Thoracic aorta (tissue), 2 donors: ENCODE results near the gene CACNA1B. TPM values are rescaled to one million over a fixed set of nuclear protein-coding genes. Genes with fewer than 3 reads are reported as not detected.

Experiments
- ATAC-seq: fragments of 150-250 bp; one replicate; pipeline ENCODE4 v1.8.0; 2017; ENCODE audit warnings: low read depth; ENCODE audit not compliant: insufficient number of reproducible peaks, low FRiP score
- DNase-seq: peaks from one replicate; pipeline ENCODE4 v3.0.0-alpha.2; 2020; ENCODE audit warnings: low spot score
- H3K27ac ChIP-seq, 2 donors: fragments of 200-600 bp; sonication (generic); 1 replicate in 1 of 2; 2 replicates in 1 of 2; pipeline ENCODE4 v1.5.1; 2016; ENCODE audit warnings: mild to moderate bottlenecking in 2 of 2, moderate library complexity in 2 of 2
- H3K27me3 ChIP-seq: fragments of 200-600 bp; sonication (generic); replicated peaks from 2 replicates; pipeline ENCODE4 v1.6.0; 2016; ENCODE audit warnings: mild to moderate bottlenecking; ENCODE audit not compliant: insufficient read depth
- H3K36me3 ChIP-seq: fragments of 200-600 bp; sonication (generic); one replicate; pipeline ENCODE4 v1.5.1; 2016
- H3K4me1 ChIP-seq, 2 donors: fragments of 200-600 bp; sonication (generic); 1 replicate in 1 of 2; 2 replicates in 1 of 2; pipeline versions ENCODE4 v1.5.1 to v1.6.0; 2016; ENCODE audit warnings: low read depth in 2 of 2, mild to moderate bottlenecking in 1 of 2; ENCODE audit not compliant: control insufficient read depth in 1 of 2
- H3K4me3 ChIP-seq: fragments of 200-600 bp; sonication (generic); 2 replicates; pipeline ENCODE4 v1.5.1; 2016; ENCODE audit warnings: mild to moderate bottlenecking
- H3K9me3 ChIP-seq: fragments of 200-600 bp; sonication (generic); 2 replicates; pipeline ENCODE4 v1.5.1; 2016
- total RNA-seq, 2 donors: library from RNA; depleted of rRNA; stranded (reverse); fragments of >200 nt; gene quantifications; one replicate each; pipeline versions ENCODE4 v1.1.0 to v1.2.3, GENCODE V29; 2016
- TF ChIP-seq, protein P1 (sequence below): fragments of 200-600 bp; sonication (generic); IDR thresholded peaks from one replicate; pipeline ENCODE4 v1.5.1; 2019; ENCODE audit warnings: antibody characterized with exemption

The CACNA1B gene
- total RNA-seq, 2 donors from 2014 or later: 0.07 to 0.14 TPM

DNA sequence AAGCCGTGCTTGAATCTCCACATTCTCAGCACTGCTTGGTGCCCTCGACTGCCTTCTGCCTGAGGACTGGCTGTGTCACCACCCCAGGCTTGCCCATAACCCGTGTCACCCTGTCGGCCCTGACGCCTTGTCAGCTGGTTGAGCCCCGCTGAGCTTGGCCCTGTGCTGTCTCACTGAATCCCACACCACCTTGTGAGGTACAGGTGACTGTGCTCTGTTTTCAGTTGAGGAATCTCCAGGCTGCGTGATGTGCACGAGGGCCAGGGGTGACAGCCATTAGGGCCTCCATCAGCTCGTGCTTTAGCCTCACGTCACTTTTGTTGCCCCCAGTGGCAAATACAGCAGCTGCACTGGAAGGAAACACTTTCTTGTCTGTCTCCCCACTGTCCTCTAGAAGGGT, 90.7 kb downstream of the CACNA1B start:
- ATAC-seq (no peak), DNase-seq (no peak)
- no peaks in the 10 kb centered on the region for H3K27me3 ChIP-seq
- no peak overlapping the region for H3K27ac ChIP-seq
- no peaks in the 10 kb centered on the region for H3K4me1 ChIP-seq
- H3K9me3 ChIP-seq: peaks cover 3% of the 10 kb centered on the region
- no peaks in the 10 kb centered on the region for H3K36me3 ChIP-seq
- TF ChIP-seq, protein P1, sequence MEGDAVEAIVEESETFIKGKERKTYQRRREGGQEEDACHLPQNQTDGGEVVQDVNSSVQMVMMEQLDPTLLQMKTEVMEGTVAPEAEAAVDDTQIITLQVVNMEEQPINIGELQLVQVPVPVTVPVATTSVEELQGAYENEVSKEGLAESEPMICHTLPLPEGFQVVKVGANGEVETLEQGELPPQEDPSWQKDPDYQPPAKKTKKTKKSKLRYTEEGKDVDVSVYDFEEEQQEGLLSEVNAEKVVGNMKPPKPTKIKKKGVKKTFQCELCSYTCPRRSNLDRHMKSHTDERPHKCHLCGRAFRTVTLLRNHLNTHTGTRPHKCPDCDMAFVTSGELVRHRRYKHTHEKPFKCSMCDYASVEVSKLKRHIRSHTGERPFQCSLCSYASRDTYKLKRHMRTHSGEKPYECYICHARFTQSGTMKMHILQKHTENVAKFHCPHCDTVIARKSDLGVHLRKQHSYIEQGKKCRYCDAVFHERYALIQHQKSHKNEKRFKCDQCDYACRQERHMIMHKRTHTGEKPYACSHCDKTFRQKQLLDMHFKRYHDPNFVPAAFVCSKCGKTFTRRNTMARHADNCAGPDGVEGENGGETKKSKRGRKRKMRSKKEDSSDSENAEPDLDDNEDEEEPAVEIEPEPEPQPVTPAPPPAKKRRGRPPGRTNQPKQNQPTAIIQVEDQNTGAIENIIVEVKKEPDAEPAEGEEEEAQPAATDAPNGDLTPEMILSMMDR: no peak
- no peak overlapping the region for H3K4me3 ChIP-seq

DNA sequence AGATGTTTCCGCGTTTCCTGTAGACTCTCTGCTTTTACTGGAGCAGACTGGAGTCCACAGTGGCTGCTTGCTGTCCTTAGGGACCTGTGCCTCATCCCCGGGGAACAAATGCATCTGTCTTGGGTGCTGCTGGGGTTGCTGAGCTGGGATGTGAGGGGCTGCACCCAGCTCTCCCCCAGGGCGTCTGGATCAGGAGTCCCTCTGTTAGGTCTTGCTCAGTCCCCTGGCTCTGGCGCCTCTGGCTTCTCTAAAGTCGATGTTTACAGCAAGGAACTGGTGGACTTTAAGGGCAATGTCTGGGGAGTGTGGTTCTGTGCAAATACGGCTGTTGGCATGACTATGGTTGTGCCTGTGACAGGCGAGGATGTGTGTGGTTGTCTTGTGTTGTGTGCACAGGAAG, 91.4 kb downstream of the CACNA1B start:
- no peak overlapping the region for H3K4me3 ChIP-seq
- no peaks in the 10 kb centered on the region for H3K4me1 ChIP-seq
- no peaks in the 10 kb centered on the region for H3K36me3 ChIP-seq
- no peaks in the 10 kb centered on the region for H3K27me3 ChIP-seq
- ATAC-seq: no peak
- TF ChIP-seq, protein P1: no peak
- H3K9me3 ChIP-seq: no peaks in the 10 kb centered on the region
- DNase-seq: no peak
- no peak overlapping the region for H3K27ac ChIP-seq

- H3K9me3 ChIP-seq: no peaks in the 10 kb centered on the region
- no peak overlapping the region for H3K4me3 ChIP-seq
- no peaks in the 10 kb centered on the region for H3K4me1 ChIP-seq
- TF ChIP-seq, protein P1: no peak
- H3K27me3 ChIP-seq: no peaks in the 10 kb centered on the region
- no peaks in the 10 kb centered on the region for H3K36me3 ChIP-seq
- ATAC-seq: no peak
- DNase-seq: no peak
- no peak overlapping the region for H3K27ac ChIP-seq
These were observed 92.1 kb downstream of the CACNA1B start for GRCh38 chr9:137969685-137970084.

- Histone ChIP-seq H3K4me1 (no peaks in the 10 kb centered on the region), H3K9me3 (no peaks in the 10 kb centered on the region), H3K4me3 (no peak overlapping the region), H3K36me3 (no peaks in the 10 kb centered on the region), H3K27me3 (no peaks in the 10 kb centered on the region), H3K27ac (no peak overlapping the region)
- DNase-seq (no peak), ATAC-seq (no peak)
- TF ChIP-seq, protein P1: no peak
These were observed 92.5 kb downstream of the CACNA1B start for GRCh38 chr9:137970098-137970497.

DNA sequence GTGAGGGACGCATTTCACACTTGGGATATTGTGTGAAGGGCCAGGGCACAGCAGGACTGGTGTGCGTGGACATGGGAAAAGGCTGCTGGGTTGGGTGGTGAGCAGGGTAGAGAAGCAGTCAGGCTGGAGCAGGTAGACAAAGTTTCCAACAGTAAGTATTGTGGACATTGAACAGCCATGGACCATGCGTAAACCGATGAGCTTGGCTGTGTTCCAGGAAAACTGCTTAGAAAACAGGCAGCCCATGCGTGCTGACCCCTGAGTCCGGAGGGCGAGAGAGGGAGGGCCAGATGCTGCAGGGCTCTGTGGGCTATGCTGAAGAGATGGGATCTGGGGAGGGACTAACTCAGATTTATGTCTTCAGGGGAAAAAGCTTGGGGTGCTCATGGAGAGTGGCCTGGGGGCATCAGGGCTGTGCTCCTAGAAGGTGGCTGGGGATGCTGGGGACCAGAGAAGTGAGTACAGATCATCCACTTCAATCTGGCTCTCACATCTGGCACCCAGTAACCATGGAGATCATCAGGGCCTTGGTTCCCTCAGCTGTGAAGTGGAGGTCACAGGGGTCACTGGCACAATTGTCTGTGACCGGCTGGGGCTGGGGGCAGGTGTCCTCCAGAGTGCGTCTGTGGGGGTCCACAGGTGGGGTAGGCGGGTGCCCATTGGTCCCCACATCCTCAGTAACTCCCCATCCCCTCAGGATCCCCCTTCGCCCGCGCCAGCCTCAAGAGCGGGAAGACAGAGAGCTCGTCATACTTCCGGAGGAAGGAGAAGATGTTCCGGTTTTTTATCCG, 93.3 kb downstream of the CACNA1B start:
- Histone ChIP-seq H3K27ac (no peak overlapping the region), H3K4me1 (no peaks in the 10 kb centered on the region), H3K36me3 (no peaks in the 10 kb centered on the region), H3K9me3 (no peaks in the 10 kb centered on the region), H3K4me3 (no peak overlapping the region), H3K27me3 (no peaks in the 10 kb centered on the region)
- TF ChIP-seq, protein P1: no peak
- no peak for DNase-seq
- no peak for ATAC-seq
